K562 (cell line): ENCODE data around the gene RNF31. TPM values are rescaled to one million over a fixed set of nuclear protein-coding genes. Genes with fewer than 3 reads are reported as not detected.
A peak's percentile ranks its signal among the peaks of the same experiment; 100 is the strongest.

Experiments used
- CBX8 ChIP-seq: fragments of 200-600 bp; sonication (generic); IDR thresholded peaks from 2 replicates; pipeline ENCODE4 v1.6.1; 2012; ENCODE audit warnings: borderline replicate concordance, mixed run types, low read depth, mild to moderate bottlenecking, moderate library complexity, mixed read lengths, low read length, control low read depth, inconsistent platforms; ENCODE audit not compliant: poor library complexity, severe bottlenecking; ENCODE audit errors: extremely low read depth
- CHD4 ChIP-seq: fragments of 200-600 bp; sonication (generic); IDR thresholded peaks from 3 replicates; pipeline ENCODE4 v1.6.1; 2012; ENCODE audit warnings: low read depth, mild to moderate bottlenecking, mixed read lengths, low read length, inconsistent platforms; ENCODE audit not compliant: insufficient read depth, insufficient replicate concordance, poor library complexity, severe bottlenecking
- KAT7 ChIP-seq: sonication (generic); formaldehyde crosslinking; IDR thresholded peaks from 2 replicates; pipeline ENCODE4 v1.8.0; 2022; ENCODE audit warnings: missing genetic modification reagents, mild to moderate bottlenecking, borderline replicate concordance
- MECOM ChIP-seq: fragments of 250-450 bp; sonication (Bioruptor Pico); IDR thresholded peaks from 2 replicates; pipeline ENCODE4 v1.8.0; 2022; ENCODE audit warnings: inconsistent platforms
- PHF21A ChIP-seq: fragments of 450-650 bp; IDR thresholded peaks from 2 replicates; pipeline ENCODE4 v1.6.1; 2017; ENCODE audit warnings: low read depth, borderline replicate concordance
- POLR2H ChIP-seq: IDR thresholded peaks from 2 replicates; pipeline ENCODE4 v1.6.1; 2016; ENCODE audit warnings: missing genetic modification characterization, low read depth, mild to moderate bottlenecking, control low read depth, missing compliant biosample characterization, moderate library complexity
- PTTG1 ChIP-seq: fragments of 450-650 bp; IDR thresholded peaks from 2 replicates; pipeline ENCODE4 v1.6.1; 2016; ENCODE audit warnings: low read depth, mild to moderate bottlenecking, missing genetic modification characterization, missing compliant biosample characterization
- RBM14 ChIP-seq: fragments of 200-400 bp; formaldehyde crosslinking; IDR thresholded peaks from 2 replicates; pipeline ENCODE4 v1.6.1; 2018; ENCODE audit warnings: low read depth, mild to moderate bottlenecking, low read length, moderate library complexity, borderline replicate concordance; ENCODE audit not compliant: insufficient read depth
- SIX5 ChIP-seq, 2 experiments: IDR thresholded peaks; 2 replicates each; pipeline ENCODE4 v1.6.1; 2011; ENCODE audit warnings: low read length in 2 of 2, borderline replicate concordance in 1 of 2, low read depth in 1 of 2, mild to moderate bottlenecking in 1 of 2, moderate library complexity in 1 of 2; ENCODE audit not compliant: insufficient read depth in 1 of 2
- SMARCA4 ChIP-seq: fragments of 450-650 bp; IDR thresholded peaks from 2 replicates; pipeline ENCODE4 v1.6.1; 2016
- SREBF2 ChIP-seq: sonication (generic); formaldehyde crosslinking; IDR thresholded peaks from 2 replicates; pipeline ENCODE4 v1.4.0; 2020; ENCODE audit warnings: mild to moderate bottlenecking, missing genetic modification reagents
- ZKSCAN1 ChIP-seq: fragments of 150-350 bp; IDR thresholded peaks from 2 replicates; pipeline ENCODE4 v1.6.1; 2016; ENCODE audit warnings: low read depth, low read length
- ZNF184 ChIP-seq: sonication (generic); formaldehyde crosslinking; IDR thresholded peaks from 2 replicates; pipeline ENCODE4 v1.5.0; 2020; ENCODE audit warnings: missing genetic modification reagents
- ZNF830 ChIP-seq: fragments of 250-450 bp; sonication (Bioruptor Pico); IDR thresholded peaks from 2 replicates; pipeline ENCODE4 v1.5.0; 2021; ENCODE audit warnings: mild to moderate bottlenecking
- polyA plus RNA-seq, 8 experiments: library from polyadenylated mRNA; depleted of rRNA in 4 of 8; stranded (reverse) in 5 of 8; unstranded in 3 of 8; fragments of >200 nt; fragmentation: Nextera tagmentation in 2 of 8; fragmentation: Illumina TruSeq in 1 of 8; extraction: Ambion mirVana in 2 of 8; extraction: Trizol in 1 of 8; gene quantifications; 2 replicates each; pipeline versions ENCODE4 v1.2.1 to v1.2.3, GENCODE V29; 2011 to 2014; ENCODE audit warnings: inconsistent platforms in 1 of 8, missing spikeins in 1 of 8
- total RNA-seq, 7 experiments: library from RNA; depleted of rRNA in 6 of 7; stranded (reverse); fragments of >200 nt in 6 of 7; fragmentation: Illumina TruSeq in 2 of 7; extraction: Trizol in 2 of 7; gene quantifications; 2 replicates each; pipeline versions ENCODE4 v1.2.1 to v1.2.3, GENCODE V29; 2011 to 2021; ENCODE audit warnings: low replicate concordance in 1 of 7
- TF ChIP-seq, protein P1 (sequence below), 2 experiments: fragments of 450-650 bp in 1 of 2; IDR thresholded peaks; 2 replicates each; pipeline ENCODE4 v1.6.1; 2011 to 2017; ENCODE audit warnings: low read depth in 2 of 2, antibody characterized with exemption in 1 of 2, borderline replicate concordance in 1 of 2, low read length in 1 of 2, mild to moderate bottlenecking in 1 of 2, mixed read lengths in 1 of 2; ENCODE audit not compliant: control insufficient read depth in 1 of 2
- TF ChIP-seq, protein P2 (sequence below): fragments of 250-450 bp; sonication (Bioruptor Pico); IDR thresholded peaks from 2 replicates; pipeline ENCODE4 v1.8.0; 2021; ENCODE audit warnings: borderline replicate concordance, mild to moderate bottlenecking, moderate library complexity; ENCODE audit not compliant: poor library complexity, severe bottlenecking
- TF ChIP-seq, protein P3 (sequence below): fragments of 250-450 bp; sonication (Bioruptor Pico); IDR thresholded peaks from 2 replicates; pipeline ENCODE4 v1.9.0; 2021; ENCODE audit warnings: mild to moderate bottlenecking
- TF ChIP-seq, protein P4 (sequence below): fragments of 250-450 bp; sonication (Bioruptor Pico); IDR thresholded peaks from 2 replicates; pipeline ENCODE4 v1.8.0; 2021; ENCODE audit warnings: mild to moderate bottlenecking, moderate library complexity

RNF31 gene
- total and polyA plus RNA-seq, 9 of the 15 experiments (the other 6 are each of a cell fraction or from before 2014, with no cell fraction given) = 3.1 to 47.6 (median 19.1) TPM

DNA sequence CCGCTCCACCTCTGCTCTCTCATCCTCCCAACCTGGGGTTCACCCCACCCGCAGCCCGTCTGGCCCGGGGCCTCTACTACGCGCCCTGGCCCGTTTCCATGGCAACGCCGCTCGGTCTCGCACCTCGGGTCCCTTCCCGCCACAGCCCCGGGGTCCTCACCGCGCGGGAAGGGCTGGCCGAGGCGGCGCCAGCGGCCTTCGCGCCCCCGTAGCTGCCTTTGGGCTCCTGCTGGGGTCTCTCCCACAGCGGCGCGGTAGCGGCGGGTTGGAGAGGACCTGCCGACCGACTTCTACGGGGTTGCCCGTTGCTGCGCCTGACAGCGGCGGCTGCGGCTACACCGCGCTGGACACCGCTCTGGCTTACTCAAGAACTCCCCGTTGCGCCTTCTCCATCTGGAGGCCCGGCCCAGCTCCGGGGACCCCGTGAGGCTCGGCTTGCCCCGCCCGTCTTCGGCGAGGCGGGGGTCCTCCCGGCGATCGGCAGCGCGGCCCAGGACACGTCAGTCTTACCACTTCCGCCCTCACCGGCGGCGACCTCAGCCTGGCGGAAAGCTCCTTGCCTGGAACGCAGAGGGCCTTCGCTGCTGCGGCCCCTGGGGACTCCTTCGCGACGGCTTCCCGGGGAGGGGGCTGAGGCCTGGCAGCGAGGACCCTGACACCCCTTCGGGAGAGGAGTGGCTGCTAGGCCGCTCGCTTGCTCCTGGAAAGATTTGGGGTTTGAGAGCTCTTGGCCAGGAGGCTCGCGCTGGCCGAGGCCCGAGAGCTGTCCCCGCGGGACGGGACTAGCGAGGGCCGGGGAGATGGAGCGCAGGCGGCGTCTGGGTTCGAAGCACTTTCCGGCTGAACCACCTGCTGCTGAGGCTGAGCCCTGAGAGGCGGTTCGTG lies 48.1 kb downstream of the RNF31 start, which contains the start of gene TM9SF1 (continued):
- TF ChIP-seq, protein P1, sequence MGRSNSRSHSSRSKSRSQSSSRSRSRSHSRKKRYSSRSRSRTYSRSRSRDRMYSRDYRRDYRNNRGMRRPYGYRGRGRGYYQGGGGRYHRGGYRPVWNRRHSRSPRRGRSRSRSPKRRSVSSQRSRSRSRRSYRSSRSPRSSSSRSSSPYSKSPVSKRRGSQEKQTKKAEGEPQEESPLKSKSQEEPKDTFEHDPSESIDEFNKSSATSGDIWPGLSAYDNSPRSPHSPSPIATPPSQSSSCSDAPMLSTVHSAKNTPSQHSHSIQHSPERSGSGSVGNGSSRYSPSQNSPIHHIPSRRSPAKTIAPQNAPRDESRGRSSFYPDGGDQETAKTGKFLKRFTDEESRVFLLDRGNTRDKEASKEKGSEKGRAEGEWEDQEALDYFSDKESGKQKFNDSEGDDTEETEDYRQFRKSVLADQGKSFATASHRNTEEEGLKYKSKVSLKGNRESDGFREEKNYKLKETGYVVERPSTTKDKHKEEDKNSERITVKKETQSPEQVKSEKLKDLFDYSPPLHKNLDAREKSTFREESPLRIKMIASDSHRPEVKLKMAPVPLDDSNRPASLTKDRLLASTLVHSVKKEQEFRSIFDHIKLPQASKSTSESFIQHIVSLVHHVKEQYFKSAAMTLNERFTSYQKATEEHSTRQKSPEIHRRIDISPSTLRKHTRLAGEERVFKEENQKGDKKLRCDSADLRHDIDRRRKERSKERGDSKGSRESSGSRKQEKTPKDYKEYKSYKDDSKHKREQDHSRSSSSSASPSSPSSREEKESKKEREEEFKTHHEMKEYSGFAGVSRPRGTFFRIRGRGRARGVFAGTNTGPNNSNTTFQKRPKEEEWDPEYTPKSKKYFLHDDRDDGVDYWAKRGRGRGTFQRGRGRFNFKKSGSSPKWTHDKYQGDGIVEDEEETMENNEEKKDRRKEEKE (IDR thresholded peaks at IDR 0.05; ENCODE audit: borderline replicate concordance in 1 of 2, control insufficient read depth in 1 of 2, low read depth in 2 of 2, low read length in 1 of 2) = no peak
- no peak for TF ChIP-seq SMARCA4
- no peak for TF ChIP-seq ZNF830 (CRISPR knock-in tag)
- TF ChIP-seq, protein P2, sequence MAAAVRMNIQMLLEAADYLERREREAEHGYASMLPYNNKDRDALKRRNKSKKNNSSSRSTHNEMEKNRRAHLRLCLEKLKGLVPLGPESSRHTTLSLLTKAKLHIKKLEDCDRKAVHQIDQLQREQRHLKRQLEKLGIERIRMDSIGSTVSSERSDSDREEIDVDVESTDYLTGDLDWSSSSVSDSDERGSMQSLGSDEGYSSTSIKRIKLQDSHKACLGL (CRISPR knock-in tag) = no peak
- peak; percentile 34 to 41; a peak in 3 of 4 replicates for TF ChIP-seq SIX5 (IDR thresholded peaks at IDR 0.05; ENCODE audit: borderline replicate concordance in 1 of 2, insufficient read depth in 1 of 2, low read depth in 1 of 2, low read length in 2 of 2)
- TF ChIP-seq RBM14 = 0 out of 2 replicates have a peak, but pooled peaks have one; percentile 31
- TF ChIP-seq SREBF2 (CRISPR knock-in tag) = no peak
- TF ChIP-seq PTTG1 = no peak
- TF ChIP-seq MECOM (CRISPR knock-in tag) = no peak
- no peak for TF ChIP-seq ZNF184 (CRISPR knock-in tag)
- TF ChIP-seq CHD4 = no peak
- TF ChIP-seq, protein P3, sequence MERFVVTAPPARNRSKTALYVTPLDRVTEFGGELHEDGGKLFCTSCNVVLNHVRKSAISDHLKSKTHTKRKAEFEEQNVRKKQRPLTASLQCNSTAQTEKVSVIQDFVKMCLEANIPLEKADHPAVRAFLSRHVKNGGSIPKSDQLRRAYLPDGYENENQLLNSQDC (CRISPR knock-in tag) = no peak
- TF ChIP-seq ZKSCAN1 = no peak
- TF ChIP-seq, protein P4, sequence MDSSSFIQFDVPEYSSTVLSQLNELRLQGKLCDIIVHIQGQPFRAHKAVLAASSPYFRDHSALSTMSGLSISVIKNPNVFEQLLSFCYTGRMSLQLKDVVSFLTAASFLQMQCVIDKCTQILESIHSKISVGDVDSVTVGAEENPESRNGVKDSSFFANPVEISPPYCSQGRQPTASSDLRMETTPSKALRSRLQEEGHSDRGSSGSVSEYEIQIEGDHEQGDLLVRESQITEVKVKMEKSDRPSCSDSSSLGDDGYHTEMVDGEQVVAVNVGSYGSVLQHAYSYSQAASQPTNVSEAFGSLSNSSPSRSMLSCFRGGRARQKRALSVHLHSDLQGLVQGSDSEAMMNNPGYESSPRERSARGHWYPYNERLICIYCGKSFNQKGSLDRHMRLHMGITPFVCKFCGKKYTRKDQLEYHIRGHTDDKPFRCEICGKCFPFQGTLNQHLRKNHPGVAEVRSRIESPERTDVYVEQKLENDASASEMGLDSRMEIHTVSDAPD (CRISPR knock-in tag) = no peak
- no peak for TF ChIP-seq KAT7
- no peak for TF ChIP-seq POLR2H (tag)
- no peak for TF ChIP-seq PHF21A
- no peak for TF ChIP-seq CBX8
